BE2C (cell line): ENCODE measurements around the gene LEPR.

ENCODE experiments used
- DNase-seq: peaks from one replicate; pipeline ENCODE4 v3.0.0-alpha.2; 2020
- H3K27me3 ChIP-seq: fragments of 250-450 bp; sonication (Bioruptor Pico); 2 replicates; pipeline ENCODE4 v1.5.1; 2020; ENCODE audit warnings: mild to moderate bottlenecking
- H3K36me3 ChIP-seq: fragments of 250-450 bp; sonication (Bioruptor Pico); 2 replicates; pipeline ENCODE4 v1.5.1; 2020; ENCODE audit warnings: mild to moderate bottlenecking
- H3K4me1 ChIP-seq: fragments of 250-450 bp; sonication (Bioruptor Pico); 2 replicates; pipeline ENCODE4 v1.5.1; 2020
- H3K4me3 ChIP-seq: 2 replicates; pipeline ENCODE4 v1.5.1; 2011; ENCODE audit warnings: low read depth, low read length
- H3K9me3 ChIP-seq: fragments of 250-450 bp; sonication (Bioruptor Pico); 2 replicates; pipeline ENCODE4 v1.5.1; 2020
- CTCF ChIP-seq: IDR thresholded peaks from 2 replicates; pipeline ENCODE4 v1.5.1; 2012; ENCODE audit warnings: mild to moderate bottlenecking, low read depth, low read length

LEPR gene

GRCh38 chr1:65386439-65386838 lies 34.0 kb upstream of the LEPR start:
- TF ChIP-seq CTCF, result no peak
- no peaks in the 10 kb centered on the region for H3K36me3 ChIP-seq

GRCh38 chr1:65387821-65388220 lies 32.6 kb upstream of the LEPR start:
- H3K27me3 ChIP-seq, result no peaks in the 10 kb centered on the region
- peaks cover 2% of the 10 kb centered on the region; the same call in 1 of the 2 replicates for H3K36me3 ChIP-seq
- H3K4me3 ChIP-seq, result no peak overlapping the region
- no peaks in the 10 kb centered on the region for H3K9me3 ChIP-seq
- H3K4me1 ChIP-seq, result no peaks in the 10 kb centered on the region
- TF ChIP-seq CTCF, result no peak
- no peak for DNase-seq

More at GRCh38 chr1:65386439-65386838, 34.0 kb upstream of the LEPR start:
- no peaks in the 10 kb centered on the region for H3K9me3 ChIP-seq
- no peak for DNase-seq
- no peaks in the 10 kb centered on the region for H3K4me1 ChIP-seq
- H3K27me3 ChIP-seq, result no peaks in the 10 kb centered on the region
- H3K4me3 ChIP-seq, result no peak overlapping the region

DNA sequence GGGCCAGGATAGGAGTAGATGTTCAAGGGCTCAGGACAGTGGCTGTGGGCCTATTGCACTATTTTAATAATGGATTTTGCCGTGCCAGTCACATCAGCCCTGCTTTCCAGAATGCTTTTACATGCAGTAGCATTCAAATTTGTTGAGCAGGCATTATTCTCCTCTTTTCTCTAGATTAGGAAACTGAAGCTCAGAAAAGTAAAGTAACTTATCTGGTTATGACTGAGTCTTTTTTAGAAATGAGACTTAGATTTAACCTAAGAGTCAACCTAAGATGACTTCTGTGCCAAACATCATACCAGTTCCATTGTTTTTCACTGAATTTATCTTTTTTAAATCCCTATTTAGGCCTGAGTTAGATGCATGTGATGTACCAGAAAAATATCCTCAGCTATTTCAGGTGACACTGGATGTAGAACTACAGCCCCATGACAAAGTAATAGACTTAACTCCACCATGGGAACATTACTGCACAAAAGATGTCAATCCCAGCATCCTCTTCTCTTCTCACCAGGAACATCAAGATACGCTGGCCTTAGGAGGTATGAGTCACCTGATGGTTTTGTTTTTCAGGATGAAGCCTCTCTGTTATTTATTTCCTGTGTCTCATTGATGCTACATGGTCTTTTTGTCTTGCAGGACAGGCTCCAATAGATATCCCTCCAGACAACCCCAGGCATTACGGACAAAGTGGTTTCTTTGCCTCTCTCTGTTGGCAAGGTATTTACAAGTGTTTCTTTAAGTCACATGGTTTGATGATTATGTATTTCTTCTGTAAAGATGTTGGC lies 31.4 kb upstream of the LEPR start:
- no peaks in the 10 kb centered on the region for H3K27me3 ChIP-seq
- no peak overlapping the region for H3K4me3 ChIP-seq
- no peaks in the 10 kb centered on the region for H3K4me1 ChIP-seq
- H3K36me3 ChIP-seq, result peaks cover 2% of the 10 kb centered on the region; the same call in 1 of the 2 replicates
- H3K9me3 ChIP-seq, result no peaks in the 10 kb centered on the region
- no peak for DNase-seq
- no peak for TF ChIP-seq CTCF

DNA sequence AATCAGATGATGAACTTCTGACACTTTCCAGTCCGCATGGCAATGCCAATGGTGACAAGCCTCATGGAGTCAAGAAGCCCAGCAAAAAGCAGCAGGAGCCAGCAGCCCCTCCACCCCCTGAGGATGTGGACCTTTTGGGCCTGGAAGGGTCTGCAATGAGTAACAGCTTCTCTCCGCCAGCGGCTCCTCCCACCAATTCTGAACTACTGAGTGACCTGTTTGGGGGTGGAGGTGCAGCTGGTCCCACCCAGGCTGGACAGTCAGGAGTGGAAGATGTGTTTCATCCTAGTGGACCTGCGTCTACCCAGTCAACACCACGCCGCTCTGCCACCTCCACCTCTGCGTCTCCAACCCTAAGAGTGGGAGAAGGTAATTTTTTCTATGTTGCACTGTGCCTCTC lies 28.0 kb upstream of the LEPR start:
- Histone ChIP-seq H3K36me3 (peaks cover 8% of the 10 kb centered on the region; the same call in 1 of the 2 replicates), H3K9me3 (no peaks in the 10 kb centered on the region)
- no peak for TF ChIP-seq CTCF

GRCh38 chr1:65393347-65393746 lies 27.1 kb upstream of the LEPR start:
- no peak overlapping the region for H3K4me3 ChIP-seq
- no peaks in the 10 kb centered on the region for H3K27me3 ChIP-seq
- no peak for TF ChIP-seq CTCF
- H3K9me3 ChIP-seq, result no peaks in the 10 kb centered on the region
- no peak for DNase-seq
- H3K36me3 ChIP-seq, result peaks cover 8% of the 10 kb centered on the region; the same call in 1 of the 2 replicates
- no peaks in the 10 kb centered on the region for H3K4me1 ChIP-seq

More for the DNA sequence above, 28.0 kb upstream of the LEPR start:
- H3K4me1 ChIP-seq, result no peaks in the 10 kb centered on the region
- no peaks in the 10 kb centered on the region for H3K27me3 ChIP-seq
- no peak overlapping the region for H3K4me3 ChIP-seq
- DNase-seq, result no peak

- Histone ChIP-seq H3K27me3 (no peaks in the 10 kb centered on the region), H3K36me3 (peaks cover 8% of the 10 kb centered on the region; the same call in 1 of the 2 replicates), H3K4me3 (no peak overlapping the region), H3K4me1 (no peaks in the 10 kb centered on the region), H3K9me3 (no peaks in the 10 kb centered on the region)
- DNase-seq, result no peak
- TF ChIP-seq CTCF, result no peak
These were observed 26.5 kb upstream of the LEPR start for GRCh38 chr1:65393928-65394327.
